Hair follicle dermal papilla cell (primary cell): Measurements from ENCODE around the gene CYP2S1. TPM values are rescaled to one million over a fixed set of nuclear protein-coding genes. Genes with fewer than 3 reads are reported as not detected.

Experiments used
- total RNA-seq: library from RNA; depleted of rRNA; stranded (reverse); fragments of >200 nt; gene quantifications from 2 replicates; pipeline ENCODE4 v1.2.3, GENCODE V29; 2012

Gene CYP2S1, protein sequence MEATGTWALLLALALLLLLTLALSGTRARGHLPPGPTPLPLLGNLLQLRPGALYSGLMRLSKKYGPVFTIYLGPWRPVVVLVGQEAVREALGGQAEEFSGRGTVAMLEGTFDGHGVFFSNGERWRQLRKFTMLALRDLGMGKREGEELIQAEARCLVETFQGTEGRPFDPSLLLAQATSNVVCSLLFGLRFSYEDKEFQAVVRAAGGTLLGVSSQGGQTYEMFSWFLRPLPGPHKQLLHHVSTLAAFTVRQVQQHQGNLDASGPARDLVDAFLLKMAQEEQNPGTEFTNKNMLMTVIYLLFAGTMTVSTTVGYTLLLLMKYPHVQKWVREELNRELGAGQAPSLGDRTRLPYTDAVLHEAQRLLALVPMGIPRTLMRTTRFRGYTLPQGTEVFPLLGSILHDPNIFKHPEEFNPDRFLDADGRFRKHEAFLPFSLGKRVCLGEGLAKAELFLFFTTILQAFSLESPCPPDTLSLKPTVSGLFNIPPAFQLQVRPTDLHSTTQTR
- not detected in 2 replicates for total RNA-seq

DNA sequence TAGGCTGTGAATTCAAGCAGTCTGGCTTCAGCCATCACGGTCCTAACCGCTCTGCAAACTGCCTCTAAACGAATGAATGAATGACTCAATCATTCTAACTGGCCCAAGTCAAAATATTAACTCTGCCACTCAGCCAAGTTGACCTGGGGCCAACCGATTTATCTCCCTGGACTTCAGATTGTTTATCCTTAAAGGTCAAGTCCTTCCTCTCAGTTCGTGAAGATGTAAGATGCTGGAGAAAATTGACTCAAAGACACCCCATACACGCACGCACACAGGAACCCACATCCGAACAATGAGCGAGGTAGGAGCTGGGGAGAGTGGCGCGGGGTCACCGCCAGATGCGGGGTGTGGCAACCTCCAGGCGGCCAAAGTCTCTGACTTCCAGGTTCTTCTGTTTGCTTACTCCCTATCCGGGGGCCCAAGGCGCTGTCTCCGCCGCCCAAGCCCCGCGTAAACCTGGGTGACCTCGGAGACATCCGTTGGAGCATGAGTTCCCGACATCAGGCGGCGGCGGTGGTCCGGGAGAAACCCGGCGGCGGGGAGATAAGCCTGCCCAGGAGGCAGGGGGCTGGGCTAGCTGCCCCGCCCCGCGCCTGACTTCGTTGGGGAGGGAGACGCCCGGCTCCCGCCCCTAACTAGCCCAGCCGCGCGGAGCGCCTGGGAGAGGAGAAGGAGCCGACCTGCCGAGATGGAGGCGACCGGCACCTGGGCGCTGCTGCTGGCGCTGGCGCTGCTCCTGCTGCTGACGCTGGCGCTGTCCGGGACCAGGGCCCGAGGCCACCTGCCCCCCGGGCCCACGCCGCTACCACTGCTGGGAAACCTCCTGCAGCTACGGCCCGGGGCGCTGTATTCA, at the start of gene CYP2S1:
CYP2S1 (plus strand) TSS at position 646 of the 856 bp plus-strand sequence; CDS start at position 692, 46 bp downstream.

DNA sequence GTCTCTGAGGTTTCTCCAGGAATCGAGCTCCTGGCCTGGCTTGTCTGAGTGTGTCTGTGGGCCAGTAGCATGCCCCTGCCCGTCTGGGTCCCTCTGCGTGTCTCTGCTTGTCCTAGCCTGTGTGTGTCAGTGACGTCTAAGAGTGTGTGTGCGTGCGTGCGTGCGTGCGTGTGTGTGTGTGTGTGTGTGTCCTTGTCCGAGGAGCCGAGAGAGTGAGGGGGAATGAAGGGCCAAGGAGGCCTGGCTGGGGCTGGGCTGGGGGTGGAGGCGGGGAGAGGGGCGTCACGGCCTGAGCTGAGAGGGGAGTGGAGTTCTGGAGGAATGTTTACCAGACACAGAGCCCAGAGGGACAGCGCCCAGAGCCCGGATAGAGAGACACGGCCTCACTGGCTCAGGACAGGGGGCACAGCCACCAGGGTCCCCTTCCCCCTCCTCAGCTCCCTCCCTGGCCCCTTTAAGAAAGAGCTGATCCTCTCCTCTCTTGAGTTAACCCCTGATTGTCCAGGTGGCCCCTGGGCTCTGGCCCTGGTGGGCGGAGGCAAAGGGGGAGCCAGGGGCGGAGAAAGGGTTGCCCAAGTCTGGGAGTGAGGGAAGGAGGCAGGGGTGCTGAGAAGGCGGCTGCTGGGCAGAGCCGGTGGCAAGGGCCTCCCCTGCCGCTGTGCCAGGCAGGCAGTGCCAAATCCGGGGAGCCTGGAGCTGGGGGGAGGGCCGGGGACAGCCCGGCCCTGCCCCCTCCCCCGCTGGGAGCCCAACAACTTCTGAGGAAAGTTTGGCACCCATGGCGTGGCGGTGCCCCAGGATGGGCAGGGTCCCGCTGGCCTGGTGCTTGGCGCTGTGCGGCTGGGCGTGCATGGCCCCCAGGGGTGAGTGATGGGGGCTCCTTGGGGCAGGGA, 25.8 kb downstream of the CYP2S1 start, which contains the start of gene AXL:
AXL (plus strand) TSS at position 609 of the 893 bp plus-strand sequence; CDS start at position 779, 170 bp downstream.

Other genes starting within 250 kb of the CYP2S1 start
- gene CYP2B6, start 201.9 kb upstream of the CYP2S1 start, total RNA-seq = not detected in 2 replicates
- not detected in 2 replicates for gene CYP2A13, start 104.8 kb upstream of the CYP2S1 start, total RNA-seq
- not detected in 2 replicates for gene CYP2F1, start 78.8 kb upstream of the CYP2S1 start, total RNA-seq
- 361 and 371 TPM in 2 replicates for gene AXL, start 26.0 kb downstream of the CYP2S1 start, total RNA-seq
- gene HNRNPUL1, start 71.2 kb downstream of the CYP2S1 start, total RNA-seq = 117 and 128 TPM in 2 replicates
- gene CCDC97, start 117.0 kb downstream of the CYP2S1 start, total RNA-seq = 15.8 and 20.3 TPM in 2 replicates
- gene TGFB1, start 160.7 kb downstream of the CYP2S1 start, total RNA-seq = 16.2 and 17.5 TPM in 2 replicates
- 2.9 and 4.9 TPM in 2 replicates for gene B9D2, start 170.9 kb downstream of the CYP2S1 start, total RNA-seq
- 3.7 and 5.1 TPM in 2 replicates for gene TMEM91, start 183.3 kb downstream of the CYP2S1 start, total RNA-seq
- 6.8 and 7.4 TPM in 2 replicates for gene EXOSC5, start 204.1 kb downstream of the CYP2S1 start, total RNA-seq
- gene BCKDHA, start 204.6 kb downstream of the CYP2S1 start, total RNA-seq = 24.5 and 26.4 TPM in 2 replicates
- 5.8 TPM in 2 replicates for gene B3GNT8, start 234.2 kb downstream of the CYP2S1 start, total RNA-seq
- 35.3 and 36.3 TPM in 2 replicates for gene DMAC2, start 246.7 kb downstream of the CYP2S1 start, total RNA-seq
- gene ERICH4, start 249.9 kb downstream of the CYP2S1 start, total RNA-seq = not detected in 2 replicates